MM.1S (cell line): ENCODE data around the gene STXBP1.

Experiments used
- CTCF ChIP-seq: fragments of 300-600 bp; sonication (generic); IDR thresholded peaks from 2 replicates; pipeline ENCODE4 v1.5.1; 2016; ENCODE audit warnings: antibody characterized with exemption, low read length, mixed read lengths
- EZH2phosphoT487 ChIP-seq: fragments of 300-600 bp; sonication (generic); IDR thresholded peaks from 2 replicates; pipeline ENCODE4 v1.6.1; 2018; ENCODE audit warnings: antibody characterized with exemption, low read length

- no peak for TF ChIP-seq EZH2phosphoT487
- no peak for TF ChIP-seq CTCF
Measured at GRCh38 chr9:127730799-127731410, 118.8 kb downstream of the STXBP1 start.
